ENCODE measurements around the gene CIB4.

Gene CIB4

GRCh38 chr2:26640781-26641564, at the start of gene CIB4:
TSS of gene CIB4 (minus strand) at chr2:26641366. CDS start at chr2:26641314, 52 bp downstream.
- no peak for DNase-seq

GRCh38 chr2:26687801-26688200, 46.6 kb upstream of the CIB4 start:
- no peak for DNase-seq

- no peak for DNase-seq
These were observed 46.2 kb upstream of the CIB4 start for GRCh38 chr2:26687328-26687727.

GRCh38 chr2:26685989-26686839, 45.0 kb upstream of the CIB4 start:
- no peak for DNase-seq

- DNase-seq: no peak
These were observed 44.2 kb upstream of the CIB4 start for GRCh38 chr2:26685341-26685740.

- no peak for DNase-seq
These were observed 42.4 kb upstream of the CIB4 start for GRCh38 chr2:26683583-26683982.

GRCh38 chr2:26682155-26682554, 41.0 kb upstream of the CIB4 start:
- DNase-seq: no peak

GRCh38 chr2:26681656-26682055, 40.5 kb upstream of the CIB4 start:
- DNase-seq: no peak

GRCh38 chr2:26679867-26680266, 38.7 kb upstream of the CIB4 start:
- DNase-seq: no peak

GRCh38 chr2:26678035-26678434, 36.9 kb upstream of the CIB4 start:
- DNase-seq: no peak

GRCh38 chr2:26675651-26676255, 34.6 kb upstream of the CIB4 start:
- DNase-seq: no peak

GRCh38 chr2:26674771-26675170, 33.6 kb upstream of the CIB4 start:
- no peak for DNase-seq

- DNase-seq: no peak
These were observed 33.0 kb upstream of the CIB4 start for GRCh38 chr2:26674002-26674751.

- DNase-seq: no peak
These were observed 31.7 kb upstream of the CIB4 start for GRCh38 chr2:26672818-26673393.

- no peak for DNase-seq
These were observed 31.1 kb upstream of the CIB4 start for GRCh38 chr2:26672112-26672817.

- DNase-seq: no peak
These were observed 30.5 kb upstream of the CIB4 start for GRCh38 chr2:26671691-26672090.

GRCh38 chr2:26670931-26671460, 29.8 kb upstream of the CIB4 start:
- DNase-seq: no peak

- DNase-seq: no peak
These were observed 29.0 kb upstream of the CIB4 start for GRCh38 chr2:26670171-26670570.

GRCh38 chr2:26668856-26669750, 27.9 kb upstream of the CIB4 start:
- DNase-seq: no peak

GRCh38 chr2:26668041-26668440, 26.9 kb upstream of the CIB4 start:
- DNase-seq: no peak

- DNase-seq: no peak
These were observed 25.5 kb upstream of the CIB4 start for GRCh38 chr2:26666671-26667070.

Data from stimulated activated CD4-positive, alpha-beta T cell treated with anti-CD3 and anti-CD28 coated beads, Interleukin-4, amount 100 ng/mL, for 24 hours (primary cell).